ENCODE measurements around the gene LPCAT3. TPM values are rescaled to one million over a fixed set of nuclear protein-coding genes. Genes with fewer than 3 reads are reported as not detected.

LPCAT3 gene
- total RNA-seq, 1 donor from 2014 or later = 34.4 TPM

- H3K36me3 Mint-ChIP-seq = peaks cover 31% of the 10 kb centered on the region
- no peak for TF ChIP-seq CTCF (conservative IDR thresholded peaks at IDR 0.05)
- peaks cover 5% of the 10 kb centered on the region for H3K4me1 Mint-ChIP-seq (ENCODE audit: unreplicated experiment)
- no peaks in the 10 kb centered on the region for H3K27me3 Mint-ChIP-seq
- H3K27ac Mint-ChIP-seq = no peak overlapping the region
- peak overlapping the region; percentile 10 for H3K4me3 Mint-ChIP-seq
- H3K9me3 Mint-ChIP-seq = no peaks in the 10 kb centered on the region
- DNase-seq (ENCODE audit: extremely low spot score, unreplicated experiment) = no peak
Measured at GRCh38 chr12:6975297-6976032, 42.8 kb downstream of the LPCAT3 start.

GRCh38 chr12:6974180-6974579 lies 44.1 kb downstream of the LPCAT3 start:
- no peak for TF ChIP-seq CTCF (conservative IDR thresholded peaks at IDR 0.05)
- Mint-ChIP-seq H3K27me3 (no peaks in the 10 kb centered on the region), H3K9me3 (no peaks in the 10 kb centered on the region), H3K27ac (peak overlapping the region; percentile 44), H3K4me3 (no peak overlapping the region), H3K4me1 (ENCODE audit: unreplicated experiment) (peaks cover 7% of the 10 kb centered on the region), H3K36me3 (peaks cover 34% of the 10 kb centered on the region)
- DNase-seq (ENCODE audit: extremely low spot score, unreplicated experiment) = no peak

GRCh38 chr12:6970096-6970527 lies 48.2 kb downstream of the LPCAT3 start:
- H3K27me3 Mint-ChIP-seq = no peaks in the 10 kb centered on the region
- H3K4me3 Mint-ChIP-seq = peak overlapping the region; percentile 100
- no peaks in the 10 kb centered on the region for H3K9me3 Mint-ChIP-seq
- peaks cover 29% of the 10 kb centered on the region for H3K36me3 Mint-ChIP-seq
- H3K27ac Mint-ChIP-seq = peak overlapping the region; percentile 98
- no peak for TF ChIP-seq CTCF (conservative IDR thresholded peaks at IDR 0.05)
- no peak for DNase-seq (ENCODE audit: extremely low spot score, unreplicated experiment)
- H3K4me1 Mint-ChIP-seq (ENCODE audit: unreplicated experiment) = peaks cover 20% of the 10 kb centered on the region

- DNase-seq (ENCODE audit: extremely low spot score, unreplicated experiment) = no peak
- Mint-ChIP-seq H3K27ac (peak overlapping the region; percentile 98), H3K9me3 (no peaks in the 10 kb centered on the region), H3K4me1 (ENCODE audit: unreplicated experiment) (peaks cover 23% of the 10 kb centered on the region), H3K4me3 (peak overlapping the region; percentile 100), H3K27me3 (no peaks in the 10 kb centered on the region), H3K36me3 (peaks cover 35% of the 10 kb centered on the region)
- no peak for TF ChIP-seq CTCF (conservative IDR thresholded peaks at IDR 0.05)
Measured at GRCh38 chr12:6968426-6968825, 49.9 kb downstream of the LPCAT3 start.

GRCh38 chr12:6967651-6968100 lies 50.6 kb downstream of the LPCAT3 start:
- no peaks in the 10 kb centered on the region for H3K9me3 Mint-ChIP-seq
- H3K36me3 Mint-ChIP-seq = peaks cover 35% of the 10 kb centered on the region
- TF ChIP-seq CTCF (conservative IDR thresholded peaks at IDR 0.05) = no peak
- no peak for DNase-seq (ENCODE audit: extremely low spot score, unreplicated experiment)
- H3K4me1 Mint-ChIP-seq (ENCODE audit: unreplicated experiment) = peaks cover 23% of the 10 kb centered on the region
- peak overlapping the region; percentile 37 for H3K4me3 Mint-ChIP-seq
- H3K27me3 Mint-ChIP-seq = no peaks in the 10 kb centered on the region
- H3K27ac Mint-ChIP-seq = peak overlapping the region; percentile 67

All from type B pancreatic cell (in vitro differentiated cells).